GM21526 (cell line): ENCODE results near the gene PTAR1.
A peak's percentile ranks its signal among the peaks of the same experiment; 100 is the strongest.
"Not testable (repeated sequence)": the region's sequence is repeated elsewhere in the genome, so short reads cannot be mapped to it uniquely, and the experiment has no call there.

Experiments
- ATAC-seq: cut with Tn5 transposase; IDR thresholded peaks from one replicate; pipeline ENCODE4 v1.9.1; 2021; ENCODE audit warnings: moderate library complexity; ENCODE audit not compliant: unreplicated experiment, low FRiP score

PTAR1 gene, protein sequence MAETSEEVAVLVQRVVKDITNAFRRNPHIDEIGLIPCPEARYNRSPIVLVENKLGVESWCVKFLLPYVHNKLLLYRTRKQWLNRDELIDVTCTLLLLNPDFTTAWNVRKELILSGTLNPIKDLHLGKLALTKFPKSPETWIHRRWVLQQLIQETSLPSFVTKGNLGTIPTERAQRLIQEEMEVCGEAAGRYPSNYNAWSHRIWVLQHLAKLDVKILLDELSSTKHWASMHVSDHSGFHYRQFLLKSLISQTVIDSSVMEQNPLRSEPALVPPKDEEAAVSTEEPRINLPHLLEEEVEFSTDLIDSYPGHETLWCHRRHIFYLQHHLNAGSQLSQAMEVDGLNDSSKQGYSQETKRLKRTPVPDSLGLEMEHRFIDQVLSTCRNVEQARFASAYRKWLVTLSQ

DNA sequence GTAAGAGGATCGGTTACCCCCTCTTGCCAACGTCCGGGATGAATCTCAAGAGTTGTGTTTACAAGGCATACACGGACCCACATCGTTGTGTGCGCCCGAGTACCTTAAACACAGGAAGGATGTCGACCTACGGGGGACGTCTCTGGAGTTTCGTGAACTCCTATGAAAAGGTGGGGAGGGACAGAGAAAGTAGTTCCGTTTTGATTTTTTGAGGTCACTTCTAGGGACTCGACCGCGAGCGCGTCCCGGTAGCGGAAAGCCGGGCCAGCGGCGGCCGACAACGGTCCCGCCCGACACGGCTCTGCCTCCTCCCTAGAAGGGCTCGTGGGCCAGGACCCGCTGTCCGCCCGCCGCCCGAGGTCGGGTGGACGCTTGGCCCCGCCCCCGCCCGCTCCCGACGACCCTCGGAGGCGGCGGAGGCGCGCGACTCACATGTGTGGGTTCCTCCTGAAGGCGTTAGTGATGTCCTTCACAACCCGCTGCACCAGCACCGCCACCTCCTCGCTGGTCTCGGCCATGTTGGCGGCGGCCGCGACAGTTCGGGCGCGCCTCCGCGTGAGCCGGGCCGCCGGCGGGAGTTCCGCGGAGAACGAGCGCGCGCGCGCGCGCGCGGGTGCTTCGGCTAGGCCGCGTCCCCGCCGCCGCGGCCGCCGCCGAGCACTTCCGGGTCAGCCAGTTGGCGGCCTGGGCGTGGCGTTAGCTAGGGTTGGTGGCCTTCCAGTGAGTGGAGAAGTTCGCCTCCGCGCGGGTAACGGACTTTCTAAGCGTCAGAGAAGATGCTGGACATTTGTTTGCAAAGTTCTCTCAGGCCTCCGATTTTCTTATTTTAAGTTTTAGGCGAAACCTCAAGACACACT is at the start of gene PTAR1:
Gene PTAR1 (minus strand): TSS at position 591 of the 857 bp plus-strand sequence. CDS start 73 bp downstream, at position 518.
- ATAC-seq, result peak; percentile 91

DNA sequence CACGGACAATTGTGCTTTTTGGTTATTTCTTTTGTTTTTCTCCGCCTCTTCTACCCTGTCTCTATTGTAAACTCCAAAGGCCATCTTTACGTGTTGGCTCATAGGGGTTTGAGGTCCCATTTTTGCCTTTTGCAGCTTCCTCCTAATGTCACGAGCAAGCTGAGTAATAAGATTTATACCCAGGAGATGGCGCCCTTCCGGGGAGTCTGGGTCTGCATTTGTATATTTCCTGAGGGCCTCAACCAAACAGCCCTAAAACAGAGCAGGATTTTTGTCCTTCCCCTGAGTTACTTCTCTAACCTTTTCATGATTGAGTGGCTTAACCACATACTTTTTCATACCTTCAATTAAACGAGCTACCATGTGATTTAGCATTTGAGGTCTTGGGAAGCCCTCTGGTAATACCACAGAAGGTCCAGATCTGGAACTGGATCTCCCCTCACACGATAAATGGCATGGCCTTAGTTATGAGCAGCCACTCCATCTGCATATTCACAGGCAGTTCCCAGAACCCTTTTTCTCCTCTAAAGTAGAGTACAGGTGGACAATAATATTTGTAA is 49.6 kb upstream of the PTAR1 start:
- ATAC-seq, result no peak

DNA sequence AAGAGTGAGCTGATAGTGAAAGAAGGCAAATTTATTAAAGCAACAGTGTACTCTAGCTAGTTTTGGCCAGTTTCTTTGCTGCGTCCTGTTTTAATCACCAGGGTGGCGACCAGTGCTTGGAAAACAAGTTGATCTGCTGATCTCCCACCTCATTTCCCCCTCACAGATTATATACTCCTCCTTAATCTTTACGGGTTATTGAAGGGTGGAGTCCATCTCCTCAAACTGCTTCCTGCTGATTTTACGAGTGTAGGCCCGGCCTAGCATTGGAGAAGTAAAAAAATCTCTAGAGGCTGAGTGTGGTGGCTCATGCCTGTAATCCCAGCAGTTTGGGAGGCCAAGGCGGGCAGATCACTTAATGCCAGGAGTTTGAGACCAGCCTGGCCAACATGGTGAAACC is 46.8 kb upstream of the PTAR1 start:
- no peak for ATAC-seq

DNA sequence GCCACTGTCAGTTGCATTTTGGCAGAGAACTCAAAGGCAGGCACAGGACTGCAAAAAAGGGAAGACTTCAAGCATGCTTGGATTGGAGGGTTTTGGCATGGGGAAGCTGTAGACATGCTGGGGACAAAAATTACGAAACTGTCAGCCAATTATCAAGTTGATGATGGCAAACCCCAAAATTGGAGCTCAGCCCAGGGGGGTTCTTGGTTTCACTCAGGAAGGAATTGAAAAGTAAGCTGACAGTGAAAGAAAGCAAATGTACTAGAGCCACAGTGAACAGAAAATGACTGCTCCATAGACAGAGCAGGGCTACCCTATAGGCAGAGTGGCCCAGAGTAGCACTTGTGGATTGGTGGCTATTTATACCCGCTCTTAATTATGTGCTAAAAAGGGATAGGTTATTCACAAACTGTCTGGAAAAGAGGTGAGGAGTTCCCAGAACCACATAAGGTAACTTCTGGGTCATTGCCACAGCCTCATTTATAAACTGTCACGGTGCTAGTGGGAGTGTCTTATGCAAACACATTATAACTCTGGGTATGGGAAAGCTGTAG is 46.2 kb upstream of the PTAR1 start:
- no peak for ATAC-seq

DNA sequence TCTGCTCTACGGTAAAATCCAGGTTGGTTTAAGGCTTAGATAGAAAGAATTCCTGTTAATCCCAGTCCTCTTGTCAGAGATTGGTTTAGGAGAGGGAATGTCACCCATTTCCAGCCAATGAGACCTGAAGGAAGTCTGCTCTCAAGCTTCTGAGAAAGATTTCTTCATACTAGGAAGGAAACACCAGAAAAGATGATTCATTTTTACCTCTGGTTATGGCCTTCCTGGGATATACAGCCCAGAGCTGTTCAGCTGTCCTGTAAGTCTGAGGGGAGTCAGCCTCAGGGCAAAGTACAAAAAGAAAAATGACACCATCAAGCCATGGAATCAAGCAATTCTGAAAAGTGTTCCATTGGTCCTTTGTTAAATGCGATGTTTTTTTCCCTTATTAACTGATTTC is 42.2 kb upstream of the PTAR1 start:
- ATAC-seq, result no peak

DNA sequence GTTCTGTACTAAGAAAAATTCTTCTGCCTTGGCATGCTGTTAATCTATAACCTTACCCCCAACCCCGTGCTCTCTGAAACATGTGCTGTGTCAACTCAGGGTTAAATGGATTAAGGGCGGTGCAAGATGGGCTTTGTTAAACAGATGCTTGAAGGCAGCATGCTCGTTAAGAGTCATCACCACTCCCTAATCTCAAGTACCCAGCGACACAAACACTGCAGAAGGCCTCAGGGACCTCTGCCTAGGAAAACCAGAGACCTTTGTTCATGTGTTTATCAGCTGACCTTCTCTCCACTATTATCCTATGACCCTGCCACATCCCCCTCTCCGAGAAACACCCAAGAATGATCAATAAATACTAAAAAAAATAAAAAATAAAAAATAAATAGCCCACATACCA is 40.2 kb upstream of the PTAR1 start:
- ATAC-seq, result not testable (repeated sequence)

DNA sequence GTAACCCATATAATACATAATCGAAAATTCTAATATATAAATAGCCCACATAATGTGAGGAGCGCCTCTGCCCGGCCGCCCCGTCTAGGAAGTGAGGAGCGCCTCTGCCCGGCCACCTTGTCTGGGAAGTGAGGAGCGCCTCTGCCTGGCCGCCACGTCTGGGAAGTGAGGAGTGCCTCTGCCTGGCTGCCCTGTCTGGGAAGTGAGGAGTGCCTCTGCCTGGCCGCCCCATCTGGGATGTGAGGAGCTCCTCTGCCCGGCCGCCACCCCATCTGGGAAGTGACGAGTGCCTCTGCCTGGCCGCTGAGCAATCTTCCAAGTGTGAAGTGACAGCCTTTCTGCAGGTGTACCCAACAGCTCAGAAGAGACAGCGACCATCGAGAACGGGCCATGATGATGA is 39.7 kb upstream of the PTAR1 start:
- not testable (repeated sequence) for ATAC-seq

DNA sequence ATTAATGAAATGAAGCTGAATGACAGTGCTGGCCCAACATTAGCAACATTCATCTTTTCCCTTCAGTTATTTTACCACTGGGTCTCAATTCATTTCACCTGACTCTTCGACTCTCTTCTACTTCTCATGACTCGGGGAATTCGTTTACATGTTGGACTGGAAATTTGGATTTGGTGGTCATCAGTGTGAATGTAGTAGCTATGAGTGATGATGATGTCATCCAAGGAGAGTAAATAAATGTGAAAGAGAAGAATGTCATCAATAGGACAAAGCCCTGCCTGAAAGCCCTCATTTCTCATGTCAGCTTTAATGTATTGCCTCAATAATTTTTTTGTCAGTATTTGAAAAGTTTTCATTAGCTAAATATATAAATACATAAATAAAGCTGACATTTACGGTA is 38.9 kb upstream of the PTAR1 start:
- ATAC-seq, result no peak

DNA sequence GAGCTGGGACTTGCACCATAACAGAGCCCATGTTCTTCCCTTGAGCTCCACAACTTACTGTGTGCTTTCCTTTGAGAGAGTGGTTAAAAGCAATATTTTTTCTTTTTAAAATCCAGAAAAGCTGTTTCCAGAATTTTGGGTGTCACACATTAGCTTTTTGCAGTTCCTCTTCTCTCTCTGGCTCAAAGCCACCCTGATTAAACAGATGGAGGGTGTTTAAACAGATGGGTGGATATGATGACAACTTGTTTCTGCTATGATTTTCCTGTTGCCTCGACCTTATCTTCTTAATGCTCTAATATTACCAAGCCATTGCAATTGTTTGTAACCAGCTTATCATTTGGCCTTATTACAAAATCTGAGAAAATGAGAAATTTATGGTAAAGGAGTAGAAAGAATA is 37.9 kb upstream of the PTAR1 start:
- no peak for ATAC-seq

DNA sequence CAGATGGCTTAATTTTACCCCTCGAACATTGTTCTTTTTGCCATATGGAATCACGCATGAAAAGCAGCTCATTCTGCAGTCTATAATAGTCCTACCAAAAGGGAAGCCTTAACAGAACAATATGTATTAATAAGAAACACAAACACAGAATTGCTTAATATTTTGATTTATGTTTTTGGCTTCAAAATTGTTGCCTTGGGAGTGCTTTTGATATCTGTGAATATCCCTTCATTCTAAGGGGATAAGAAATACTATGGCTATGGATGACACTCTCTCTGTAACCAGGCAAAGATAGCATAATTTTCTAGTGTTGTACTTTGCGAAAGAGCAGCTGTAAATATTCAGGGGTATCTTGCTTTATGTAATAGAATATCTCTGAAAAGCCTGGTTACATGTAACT is 34.5 kb upstream of the PTAR1 start:
- no peak for ATAC-seq

DNA sequence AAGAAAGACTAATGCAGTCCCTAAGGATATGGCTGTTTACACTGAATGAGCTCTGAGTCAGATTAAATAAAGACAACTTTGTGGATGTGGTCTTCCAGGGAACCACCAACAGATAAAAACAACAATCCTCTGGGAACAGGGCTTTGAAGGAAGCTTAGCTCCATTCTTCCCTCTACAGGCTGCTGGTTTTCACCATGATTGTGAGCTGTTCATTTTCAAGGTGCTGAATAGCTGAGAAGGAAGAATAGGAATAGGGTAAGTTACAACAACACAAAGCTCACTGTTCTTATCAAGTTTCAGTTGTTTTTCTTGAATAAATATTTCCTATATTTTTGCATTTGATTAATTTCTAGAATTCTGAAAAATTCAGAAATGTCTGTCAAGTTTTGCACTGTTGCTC is 25.9 kb upstream of the PTAR1 start:
- no peak for ATAC-seq

DNA sequence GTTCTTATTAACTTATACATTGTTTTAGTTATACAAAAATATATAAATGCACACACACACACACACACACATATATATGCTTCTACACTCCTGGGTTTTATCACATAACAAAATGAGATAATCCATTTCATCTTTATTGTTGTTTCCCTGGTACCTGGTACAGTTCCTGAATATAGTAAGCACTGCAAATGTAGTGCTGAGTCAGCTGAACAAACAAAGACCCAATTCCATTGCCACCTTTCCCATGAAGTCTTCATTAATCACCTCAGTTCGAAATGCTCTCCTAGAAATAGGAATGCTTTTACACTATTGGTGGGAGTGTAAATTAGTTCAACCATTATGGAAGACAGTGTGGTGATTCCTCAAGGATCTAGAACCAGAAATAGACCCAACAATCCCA is 13.4 kb upstream of the PTAR1 start:
- no peak for ATAC-seq

DNA sequence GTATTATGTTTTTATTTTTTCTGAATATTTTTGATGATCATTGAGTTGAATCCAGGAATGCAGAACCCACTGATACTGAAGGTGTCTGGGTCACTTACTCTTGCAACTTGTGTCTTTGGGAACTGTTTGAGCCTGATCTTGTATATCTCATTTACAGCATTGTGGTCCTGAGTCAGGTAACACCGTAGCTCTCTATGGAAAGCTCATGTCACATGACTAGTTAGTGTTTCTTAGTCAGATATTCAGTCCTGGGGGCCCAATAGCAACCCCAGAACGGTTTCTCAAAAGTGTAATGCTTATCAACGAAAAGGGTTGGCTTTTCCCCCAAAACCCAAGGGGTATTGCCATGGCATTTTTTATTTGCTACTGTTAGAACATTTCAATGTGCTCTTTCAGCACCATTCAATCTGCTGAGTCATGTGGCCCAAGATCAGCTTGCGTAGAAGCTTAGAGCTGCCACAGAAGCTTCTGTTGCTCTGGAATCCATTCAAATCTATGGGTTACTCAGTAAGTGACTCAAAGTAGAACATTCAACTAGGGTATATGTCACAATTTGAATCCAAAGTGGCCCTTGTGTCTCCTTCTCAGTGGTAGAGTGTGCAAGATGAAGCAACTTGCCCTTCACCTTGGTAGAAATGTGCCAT is 12.1 kb upstream of the PTAR1 start:
- ATAC-seq, result no peak

DNA sequence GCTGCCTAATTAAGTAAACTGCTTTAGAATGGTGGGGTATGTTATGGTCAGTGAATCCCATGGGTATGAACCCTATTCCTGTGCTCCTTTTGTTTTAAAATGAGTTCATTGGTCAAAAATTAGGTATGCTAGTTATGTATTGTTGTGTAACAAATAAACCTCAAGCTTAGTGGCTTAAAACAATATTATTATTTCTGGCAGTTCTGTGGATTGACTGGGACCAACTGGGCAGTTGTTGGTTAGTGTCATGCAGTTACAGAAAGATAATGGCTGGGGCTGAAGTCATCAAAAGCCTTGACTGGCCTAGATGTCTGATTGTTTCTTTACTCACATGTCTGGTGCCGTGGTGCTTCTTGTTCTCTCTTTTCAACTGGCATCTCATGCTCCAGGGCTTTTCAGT is 8.9 kb upstream of the PTAR1 start:
- no peak for ATAC-seq

DNA sequence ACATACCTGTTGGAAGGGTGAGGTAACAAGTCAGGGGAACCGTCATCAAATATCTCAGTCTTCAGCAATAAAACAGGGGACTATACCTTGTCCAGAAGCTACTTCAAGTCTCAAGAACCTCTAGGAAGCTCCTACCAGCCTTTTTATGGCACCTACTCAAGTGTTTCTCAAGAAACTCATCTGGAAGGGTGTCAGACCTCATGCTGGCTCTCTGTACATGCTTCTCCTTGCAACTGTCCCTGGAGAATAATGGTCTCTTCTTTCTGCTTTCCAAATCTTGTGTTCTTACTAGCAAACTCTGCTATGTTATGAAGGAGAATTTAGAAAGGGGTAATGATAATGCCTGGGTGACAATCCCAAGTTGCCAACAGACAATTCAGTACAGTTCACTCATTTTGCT is 8.3 kb upstream of the PTAR1 start:
- no peak for ATAC-seq

DNA sequence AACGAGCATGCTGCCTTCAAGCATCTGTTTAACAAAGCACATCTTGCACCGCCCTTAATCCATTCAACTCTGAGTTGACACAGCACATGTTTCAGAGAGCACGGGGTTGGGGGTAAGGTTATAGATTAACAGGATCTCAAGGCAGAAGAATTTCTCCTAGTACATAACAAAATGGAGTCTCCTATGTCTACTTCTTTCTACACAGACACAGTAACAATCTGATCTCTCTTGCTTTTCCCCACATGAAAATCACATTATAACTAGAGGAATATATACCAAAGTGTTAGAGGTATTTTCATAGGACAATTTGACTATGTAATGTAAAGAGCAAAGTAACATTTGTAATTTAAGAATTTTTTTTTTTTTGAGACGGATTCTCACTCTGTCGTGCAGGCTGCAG is 4.1 kb upstream of the PTAR1 start:
- not testable (repeated sequence) for ATAC-seq

DNA sequence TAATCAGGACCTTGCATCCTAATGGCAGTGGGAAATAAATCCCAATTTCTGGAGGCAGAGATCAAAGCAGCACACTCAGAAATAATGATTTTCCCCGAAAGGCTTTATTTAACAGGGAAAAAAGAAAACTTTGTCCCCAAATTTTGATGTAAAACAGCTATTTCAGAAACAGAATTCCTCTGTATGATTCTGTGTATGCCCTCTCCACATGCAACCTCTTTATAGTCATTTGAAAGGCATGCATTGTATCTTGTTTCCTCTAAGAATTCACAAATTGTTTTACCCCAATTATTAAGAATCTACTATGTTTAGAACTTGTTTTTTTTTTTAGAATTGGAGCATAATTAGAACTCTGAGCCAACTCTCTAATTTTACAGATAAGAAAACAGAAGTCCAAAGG is 2.7 kb upstream of the PTAR1 start:
- ATAC-seq, result no peak

DNA sequence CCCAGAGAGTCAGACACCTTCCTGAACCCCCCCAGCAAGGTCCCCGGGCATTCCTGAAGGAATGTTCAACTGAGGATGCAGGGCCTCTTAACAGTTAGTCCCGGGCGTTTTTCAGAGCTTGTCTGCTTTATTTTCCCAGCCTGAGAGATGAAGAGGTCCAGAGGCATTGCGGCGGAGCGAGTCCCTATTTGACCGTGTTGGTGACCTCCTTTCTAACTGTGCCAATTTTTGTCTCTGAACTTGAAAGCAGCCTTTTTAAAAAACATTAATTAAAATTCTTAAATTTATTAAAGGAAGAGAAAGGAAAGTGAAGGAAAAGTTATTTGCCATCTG is 433 bp upstream of the PTAR1 start:
- ATAC-seq, result no peak

DNA sequence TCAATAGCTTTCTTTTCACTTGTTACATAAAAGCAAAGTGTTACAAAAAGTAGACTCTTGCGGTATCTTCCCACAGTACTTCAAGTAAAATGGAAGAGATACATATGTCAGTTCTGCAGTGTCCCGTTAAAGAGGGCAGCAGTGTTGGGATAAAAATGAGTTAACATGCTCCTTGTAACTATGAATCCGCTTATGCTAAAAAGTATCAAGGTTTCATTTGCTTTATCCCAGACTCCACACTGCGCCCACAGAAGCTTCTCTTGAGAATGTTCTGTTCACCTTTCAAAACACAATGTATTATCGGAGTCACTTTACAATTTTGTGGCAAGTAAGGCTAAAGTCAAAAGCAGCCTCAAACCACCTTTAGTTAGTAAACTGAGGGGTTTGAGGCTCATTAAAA is 790 bp downstream of the PTAR1 start:
- peak; percentile 3 for ATAC-seq

DNA sequence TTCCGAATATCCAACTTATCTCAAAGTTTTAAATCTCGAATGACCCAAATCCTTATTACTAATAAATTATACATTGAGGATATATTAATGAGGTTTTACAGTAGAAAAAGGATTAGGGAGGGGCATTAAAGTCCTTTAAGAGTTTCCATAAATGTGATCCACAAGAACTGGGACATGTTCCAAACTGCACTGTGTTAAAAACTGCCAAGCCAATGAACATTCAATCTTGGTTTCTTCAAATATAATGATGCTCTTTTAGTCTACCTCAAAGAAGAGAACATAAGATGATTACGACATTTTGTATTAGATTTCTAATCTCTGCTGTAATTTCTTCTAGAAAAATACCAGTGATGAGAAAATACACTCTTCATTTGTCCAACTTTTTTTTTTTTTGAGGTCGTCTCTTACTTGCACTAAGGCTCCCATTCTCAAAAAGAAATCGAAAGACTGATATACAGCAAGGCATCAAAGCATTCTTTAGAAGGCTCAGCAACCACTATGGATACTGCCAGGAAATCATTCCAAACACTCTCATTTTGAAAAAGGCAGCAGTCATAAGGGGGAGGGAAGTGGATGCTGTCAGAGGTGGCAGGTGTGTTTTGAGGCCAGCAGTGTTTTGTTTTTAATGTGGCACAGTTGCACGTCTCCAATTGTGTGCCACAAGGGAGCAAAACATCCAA is 1.7 kb downstream of the PTAR1 start:
- ATAC-seq, result no peak
